OCI-LY3 (cell line): ENCODE results near the gene YAP1.

Experiments
- H2AFZ ChIP-seq: fragments of 200-600, 300-600 bp; shearing (Covaris generic); 2 replicates; pipeline ENCODE4 v1.6.0; 2014; ENCODE audit warnings: antibody characterized with exemption, low read depth, low read length
- H3K27ac ChIP-seq: fragments of 200-600, 300-600 bp; sonication (generic); 2 replicates; pipeline ENCODE4 v1.5.1; 2014; ENCODE audit warnings: mild to moderate bottlenecking, low read length, moderate library complexity, mixed read lengths
- H3K27me3 ChIP-seq: fragments of 200-600, 300-600 bp; sonication (generic); 2 replicates; pipeline ENCODE4 v1.6.1; 2014; ENCODE audit warnings: low read depth, low read length, mixed read lengths
- H3K36me3 ChIP-seq: fragments of 200-600, 300-600 bp; sonication (generic); replicated peaks from 2 replicates; pipeline ENCODE3; 2014; ENCODE audit warnings: low read depth, low read length, mixed read lengths
- H3K4me1 ChIP-seq: fragments of 300-600, 200-600 bp; sonication (generic); 2 replicates; pipeline ENCODE4 v1.6.1; 2014; ENCODE audit warnings: low read length, mixed read lengths
- H3K4me2 ChIP-seq: fragments of 200-600, 300-600 bp; sonication (generic); 2 replicates; pipeline ENCODE4 v1.6.1; 2014; ENCODE audit warnings: low read length, mixed read lengths
- H3K4me3 ChIP-seq: fragments of 300-600, 200-600 bp; sonication (generic); 2 replicates; pipeline ENCODE4 v1.5.1; 2014; ENCODE audit warnings: antibody characterized with exemption, mild to moderate bottlenecking, low read length, moderate library complexity
- H3K79me2 ChIP-seq: fragments of 300-600, 200-600 bp; shearing (Covaris generic); 2 replicates; pipeline ENCODE4 v1.6.1; 2014; ENCODE audit warnings: mild to moderate bottlenecking, low read length, mixed read lengths
- H3K9ac ChIP-seq: fragments of 300-600, 200-600 bp; shearing (Covaris generic); 2 replicates; pipeline ENCODE4 v1.6.0; 2014; ENCODE audit warnings: mild to moderate bottlenecking, low read length, moderate library complexity
- H3K9me3 ChIP-seq: fragments of 200-600, 300-600 bp; shearing (Covaris generic); 2 replicates; pipeline ENCODE4 v1.6.1; 2014; ENCODE audit warnings: low read length, mixed read lengths; ENCODE audit not compliant: insufficient read depth
- H4K20me1 ChIP-seq: fragments of 200-600, 300-600 bp; sonication (generic); 2 replicates; pipeline ENCODE4 v1.6.1; 2016; ENCODE audit warnings: low read length, mixed read lengths; ENCODE audit not compliant: insufficient read depth
- CTCF ChIP-seq: fragments of 200-600, 300-600 bp; sonication (generic); IDR thresholded peaks from 2 replicates; pipeline ENCODE4 v1.5.1; 2014; ENCODE audit warnings: antibody characterized with exemption, low read length, low read depth
- EZH2phosphoT487 ChIP-seq: fragments of 200-600 bp; shearing (Covaris generic); IDR thresholded peaks from 2 replicates; pipeline ENCODE4 v1.6.1; 2018; ENCODE audit warnings: antibody characterized with exemption, mixed run types, low read depth

The YAP1 gene

GRCh38 chr11:102205805-102206204, 95.6 kb downstream of the YAP1 start:
- Histone ChIP-seq H3K9me3 (no peaks in the 10 kb centered on the region), H3K4me2 (no peak overlapping the region; the same call in 1 of the 2 replicates), H3K9ac (no peak overlapping the region), H3K79me2 (no peaks in the 10 kb centered on the region), H3K4me1 (no peaks in the 10 kb centered on the region), H3K27me3 (no peaks in the 10 kb centered on the region), H2AFZ (no peak overlapping the region), H3K4me3 (no peak overlapping the region), H3K27ac (no peak overlapping the region), H3K36me3 (no peaks in the 10 kb centered on the region), H4K20me1 (no peaks in the 10 kb centered on the region)
- TF ChIP-seq CTCF (no peak), EZH2phosphoT487 (no peak)

GRCh38 chr11:102208835-102209234, 98.6 kb downstream of the YAP1 start:
- no peaks in the 10 kb centered on the region for H3K9me3 ChIP-seq
- TF ChIP-seq CTCF (no peak), EZH2phosphoT487 (no peak)
- H3K27ac ChIP-seq: no peak overlapping the region
- H3K36me3 ChIP-seq: no peaks in the 10 kb centered on the region
- H3K4me2 ChIP-seq: no peak overlapping the region
- H3K4me1 ChIP-seq: no peaks in the 10 kb centered on the region
- H3K79me2 ChIP-seq: no peaks in the 10 kb centered on the region
- H3K27me3 ChIP-seq: no peaks in the 10 kb centered on the region
- no peaks in the 10 kb centered on the region for H4K20me1 ChIP-seq
- no peak overlapping the region for H3K9ac ChIP-seq
- H2AFZ ChIP-seq: no peak overlapping the region
- no peak overlapping the region for H3K4me3 ChIP-seq

- Histone ChIP-seq H3K9me3 (no peaks in the 10 kb centered on the region), H2AFZ (no peak overlapping the region), H4K20me1 (no peaks in the 10 kb centered on the region)
Observed at GRCh38 chr11:102214623-102215022, 104.4 kb downstream of the YAP1 start.

GRCh38 chr11:102216433-102217075, 106.3 kb downstream of the YAP1 start:
- Histone ChIP-seq H3K4me1 (no peaks in the 10 kb centered on the region), H3K36me3 (no peaks in the 10 kb centered on the region), H2AFZ (no peak overlapping the region), H3K4me2 (no peak overlapping the region), H3K27me3 (no peaks in the 10 kb centered on the region), H3K9ac (no peak overlapping the region), H4K20me1 (no peaks in the 10 kb centered on the region), H3K79me2 (no peaks in the 10 kb centered on the region), H3K27ac (no peak overlapping the region), H3K9me3 (no peaks in the 10 kb centered on the region), H3K4me3 (no peak overlapping the region)
- TF ChIP-seq EZH2phosphoT487 (no peak), CTCF (no peak)

More at GRCh38 chr11:102214623-102215022, 104.4 kb downstream of the YAP1 start:
- Histone ChIP-seq H3K4me3 (no peak overlapping the region), H3K36me3 (no peaks in the 10 kb centered on the region), H3K79me2 (no peaks in the 10 kb centered on the region), H3K27ac (no peak overlapping the region), H3K9ac (no peak overlapping the region), H3K27me3 (no peaks in the 10 kb centered on the region), H3K4me1 (no peaks in the 10 kb centered on the region), H3K4me2 (no peak overlapping the region)
- TF ChIP-seq EZH2phosphoT487: no peak
- no peak for TF ChIP-seq CTCF
